ENCODE results near the gene ZBTB40.

GRCh38 chr1:22553104-22553880 is 101.6 kb downstream of the ZBTB40 start:
- TF ChIP-seq POLR2A (IDR thresholded peaks at IDR 0.05): no peak
- no peak for TF ChIP-seq CTCF (IDR thresholded peaks at IDR 0.05)
- TF ChIP-seq EP300 (IDR thresholded peaks at IDR 0.05): no peak
- no peak for TF ChIP-seq POLR2AphosphoS5 (IDR thresholded peaks at IDR 0.05)
